LHCN-M2 (cell line): ENCODE results near the gene SPEF2. TPM values are rescaled to one million over a fixed set of nuclear protein-coding genes. Genes with fewer than 3 reads are reported as not detected.

ENCODE experiments used
- DNase-seq: peaks from one replicate; pipeline ENCODE4 v3.0.0-alpha.2; 2012; ENCODE audit warnings: low read depth
- total RNA-seq: library from RNA; depleted of rRNA; stranded (reverse); fragments of >200 nt; gene quantifications from 2 replicates; pipeline ENCODE4 v1.2.3, GENCODE V29; 2014

Gene SPEF2
- total RNA-seq, 1 experiment from 2014 or later, result 1.9 TPM

- peak; percentile 75 for DNase-seq
These were observed 163.6 kb downstream of the SPEF2 start for GRCh38 chr5:35781181-35781790.

GRCh38 chr5:35783551-35783950 lies 165.9 kb downstream of the SPEF2 start:
- peak; percentile 61 for DNase-seq

- DNase-seq, result peak; percentile 44
These were observed 168.0 kb downstream of the SPEF2 start for GRCh38 chr5:35785601-35786085.

- no peak for DNase-seq
These were observed 171.1 kb downstream of the SPEF2 start for GRCh38 chr5:35788724-35789123.

- DNase-seq, result peak; percentile 23
These were observed 172.2 kb downstream of the SPEF2 start for GRCh38 chr5:35789732-35790456.

- DNase-seq, result no peak
These were observed 172.8 kb downstream of the SPEF2 start for GRCh38 chr5:35790457-35790822.

- peak; percentile 31 for DNase-seq
These were observed 176.6 kb downstream of the SPEF2 start for GRCh38 chr5:35794328-35794619.

- DNase-seq, result no peak
These were observed 177.2 kb downstream of the SPEF2 start for GRCh38 chr5:35794684-35795375.

GRCh38 chr5:35799181-35799580 lies 181.5 kb downstream of the SPEF2 start:
- DNase-seq, result no peak

- DNase-seq, result no peak
These were observed 182.1 kb downstream of the SPEF2 start for GRCh38 chr5:35799753-35800152.

GRCh38 chr5:35803191-35803651 lies 185.6 kb downstream of the SPEF2 start:
- DNase-seq, result peak; percentile 85

GRCh38 chr5:35804201-35804653 lies 186.6 kb downstream of the SPEF2 start:
- no peak for DNase-seq

GRCh38 chr5:35804841-35805240 lies 187.2 kb downstream of the SPEF2 start:
- DNase-seq, result no peak

GRCh38 chr5:35810601-35811000 lies 192.9 kb downstream of the SPEF2 start:
- DNase-seq, result no peak

- no peak for DNase-seq
These were observed 193.6 kb downstream of the SPEF2 start for GRCh38 chr5:35811108-35811741.

- DNase-seq, result peak; percentile 36
These were observed 195.9 kb downstream of the SPEF2 start for GRCh38 chr5:35813521-35813920.

- no peak for DNase-seq
These were observed 197.7 kb downstream of the SPEF2 start for GRCh38 chr5:35815089-35815936.

- no peak for DNase-seq
These were observed 199.3 kb downstream of the SPEF2 start for GRCh38 chr5:35816881-35817521.

GRCh38 chr5:35819026-35819425 lies 201.4 kb downstream of the SPEF2 start:
- DNase-seq, result no peak

GRCh38 chr5:35819668-35820067 lies 202.0 kb downstream of the SPEF2 start:
- no peak for DNase-seq

GRCh38 chr5:35820735-35821134 lies 203.1 kb downstream of the SPEF2 start:
- DNase-seq, result no peak
